HEK293 (cell line): Measurements from ENCODE around the gene CPNE8.

Experiments
- CTCF ChIA-PET: fragments of 350-600 bp; formaldehyde crosslinking; extraction: SDS; loops from one replicate; lab custom pipeline; 2021; ENCODE audit warnings: antibody characterized with exemption; lab: Yijun Ruan, JAX
- POLR2A ChIA-PET: fragments of 300-600 bp; formaldehyde crosslinking; extraction: SDS; loops from one replicate; lab custom pipeline; 2020; ENCODE audit warnings: antibody characterized with exemption, inconsistent platforms; lab: Yijun Ruan, JAX
- H3K27ac ChIP-seq: fragments of 200-500 bp; sonication (Bioruptor generic); 2 replicates; pipeline ENCODE4 v1.5.1; 2014; ENCODE audit warnings: low read depth, low read length, control low read depth, inconsistent platforms; ENCODE audit errors: extremely low read depth
- H3K36me3 ChIP-seq, 2 experiments: fragments of 200-500 bp in 1 of 2; sonication (Bioruptor generic) in 1 of 2; 1 replicate in 1 of 2; 2 replicates in 1 of 2; pipeline ENCODE4 v1.5.1; 2014 to 2017; ENCODE audit warnings: inconsistent platforms in 2 of 2, low read length in 2 of 2; ENCODE audit not compliant: control insufficient read depth in 2 of 2, insufficient read depth in 1 of 2
- H3K4me1 ChIP-seq: fragments of 200-500 bp; sonication (Bioruptor generic); 2 replicates; pipeline ENCODE4 v1.5.1; 2014; ENCODE audit warnings: mild to moderate bottlenecking, low read length, inconsistent platforms; ENCODE audit not compliant: control insufficient read depth, insufficient read depth
- H3K4me3 ChIP-seq: 2 replicates; pipeline ENCODE4 v1.5.1; 2011; ENCODE audit warnings: low read depth, mild to moderate bottlenecking, control low read depth, low read length, moderate library complexity
- H3K9me3 ChIP-seq: fragments of 200-500 bp; sonication (Bioruptor generic); 2 replicates; pipeline ENCODE4 v1.5.1; 2014; ENCODE audit warnings: low read depth, low read length, inconsistent platforms; ENCODE audit not compliant: control insufficient read depth, insufficient read depth
- GLI4 ChIP-seq: fragments of 450-650 bp; formaldehyde crosslinking; IDR thresholded peaks from 2 replicates; pipeline ENCODE4 v1.5.1; 2016; ENCODE audit warnings: missing biosample characterization, missing genetic modification characterization
- HOXD13 ChIP-seq: sonication (generic); formaldehyde crosslinking; IDR thresholded peaks from 2 replicates; pipeline ENCODE4 v1.8.0; 2022; ENCODE audit warnings: missing genetic modification reagents, borderline replicate concordance
- KLF16 ChIP-seq: fragments of 450-650 bp; formaldehyde crosslinking; IDR thresholded peaks from 2 replicates; pipeline ENCODE4 v1.5.1; 2017; ENCODE audit warnings: missing biosample characterization, missing genetic modification characterization
- MZF1 ChIP-seq: fragments of 450-650 bp; formaldehyde crosslinking; IDR thresholded peaks from 2 replicates; pipeline ENCODE4 v1.5.1; 2017; ENCODE audit warnings: missing biosample characterization, missing genetic modification characterization, borderline replicate concordance
- OSR2 ChIP-seq: fragments of 450-650 bp; formaldehyde crosslinking; IDR thresholded peaks from 2 replicates; pipeline ENCODE4 v1.5.1; 2016; ENCODE audit warnings: missing biosample characterization, missing genetic modification characterization
- SP2 ChIP-seq: fragments of 450-650 bp; formaldehyde crosslinking; IDR thresholded peaks from 2 replicates; pipeline ENCODE4 v1.5.1; 2016; ENCODE audit warnings: missing biosample characterization, missing genetic modification characterization
- TCF7L2 ChIP-seq: IDR thresholded peaks from 2 replicates; pipeline ENCODE4 v1.6.1; 2011; ENCODE audit warnings: low read depth, mild to moderate bottlenecking, inconsistent platforms, low read length, moderate library complexity, borderline replicate concordance
- TSHZ1 ChIP-seq: fragments of 450-650 bp; formaldehyde crosslinking; IDR thresholded peaks from 2 replicates; pipeline ENCODE4 v1.5.1; 2016; ENCODE audit warnings: missing biosample characterization, missing genetic modification characterization, borderline replicate concordance
- WT1 ChIP-seq: fragments of 450-650 bp; formaldehyde crosslinking; IDR thresholded peaks from 2 replicates; pipeline ENCODE4 v1.5.1; 2016; ENCODE audit warnings: missing biosample characterization, missing genetic modification characterization
- ZBTB20 ChIP-seq: fragments of 450-650 bp; formaldehyde crosslinking; IDR thresholded peaks from 2 replicates; pipeline ENCODE4 v1.5.1; 2016; ENCODE audit warnings: missing biosample characterization, missing genetic modification characterization
- ZBTB6 ChIP-seq: fragments of 450-650 bp; formaldehyde crosslinking; IDR thresholded peaks from 2 replicates; pipeline ENCODE4 v1.5.1; 2017; ENCODE audit warnings: missing biosample characterization, missing genetic modification characterization
- ZFP37 ChIP-seq: fragments of 450-650 bp; formaldehyde crosslinking; IDR thresholded peaks from 2 replicates; pipeline ENCODE4 v1.5.1; 2016; ENCODE audit warnings: missing biosample characterization, missing genetic modification characterization
- ZIC2 ChIP-seq: fragments of 450-650 bp; formaldehyde crosslinking; IDR thresholded peaks from 2 replicates; pipeline ENCODE4 v1.5.1; 2016; ENCODE audit warnings: missing biosample characterization, missing genetic modification characterization
- ZNF311 ChIP-seq: fragments of 450-650 bp; formaldehyde crosslinking; IDR thresholded peaks from 2 replicates; pipeline ENCODE4 v1.5.1; 2017; ENCODE audit warnings: missing biosample characterization, missing genetic modification characterization, borderline replicate concordance
- ZNF350 ChIP-seq: fragments of 450-650 bp; formaldehyde crosslinking; IDR thresholded peaks from 2 replicates; pipeline ENCODE4 v1.5.0; 2017; ENCODE audit warnings: missing biosample characterization, mild to moderate bottlenecking, missing genetic modification characterization
- ZNF48 ChIP-seq: fragments of 450-650 bp; formaldehyde crosslinking; IDR thresholded peaks from 2 replicates; pipeline ENCODE4 v1.5.1; 2016; ENCODE audit warnings: missing biosample characterization, missing genetic modification characterization
- ZNF624 ChIP-seq: fragments of 450-650 bp; formaldehyde crosslinking; IDR thresholded peaks from 2 replicates; pipeline ENCODE4 v1.5.1; 2017; ENCODE audit warnings: missing biosample characterization, missing genetic modification characterization
- ZNF629 ChIP-seq: fragments of 450-650 bp; formaldehyde crosslinking; IDR thresholded peaks from 2 replicates; pipeline ENCODE4 v1.5.1; 2017; ENCODE audit warnings: missing biosample characterization, missing genetic modification characterization
- ZNF660 ChIP-seq: fragments of 450-650 bp; IDR thresholded peaks from 2 replicates; pipeline ENCODE4 v1.5.1; 2018; ENCODE audit warnings: missing biosample characterization, mild to moderate bottlenecking, missing genetic modification characterization
- ZNF777 ChIP-seq: fragments of 450-650 bp; formaldehyde crosslinking; IDR thresholded peaks from 2 replicates; pipeline ENCODE4 v1.5.1; 2017; ENCODE audit warnings: missing biosample characterization, missing genetic modification characterization, borderline replicate concordance
- TF ChIP-seq, protein P1 (sequence below): fragments of 450-650 bp; formaldehyde crosslinking; IDR thresholded peaks from 2 replicates; pipeline ENCODE4 v1.5.1; 2016; ENCODE audit warnings: missing biosample characterization, missing genetic modification characterization
- TF ChIP-seq, protein P2 (sequence below): fragments of 450-650 bp; formaldehyde crosslinking; IDR thresholded peaks from 2 replicates; pipeline ENCODE4 v1.5.1; 2016; ENCODE audit warnings: missing biosample characterization, missing genetic modification characterization
- TF ChIP-seq, protein P3 (sequence below): fragments of 450-650 bp; formaldehyde crosslinking; IDR thresholded peaks from 2 replicates; pipeline ENCODE4 v1.5.1; 2016; ENCODE audit warnings: missing biosample characterization, missing genetic modification characterization
- TF ChIP-seq, protein P4 (sequence below): fragments of 450-650 bp; formaldehyde crosslinking; IDR thresholded peaks from 2 replicates; pipeline ENCODE4 v1.5.1; 2016; ENCODE audit warnings: missing biosample characterization, missing genetic modification characterization

The CPNE8 gene

GRCh38 chr12:38892087-38892786 is 13.2 kb downstream of the CPNE8 start (continued):
- TF ChIP-seq TSHZ1 (no peak), ZBTB20 (no peak), ZNF48 (tag by site-specific recombination) (no peak)

DNA sequence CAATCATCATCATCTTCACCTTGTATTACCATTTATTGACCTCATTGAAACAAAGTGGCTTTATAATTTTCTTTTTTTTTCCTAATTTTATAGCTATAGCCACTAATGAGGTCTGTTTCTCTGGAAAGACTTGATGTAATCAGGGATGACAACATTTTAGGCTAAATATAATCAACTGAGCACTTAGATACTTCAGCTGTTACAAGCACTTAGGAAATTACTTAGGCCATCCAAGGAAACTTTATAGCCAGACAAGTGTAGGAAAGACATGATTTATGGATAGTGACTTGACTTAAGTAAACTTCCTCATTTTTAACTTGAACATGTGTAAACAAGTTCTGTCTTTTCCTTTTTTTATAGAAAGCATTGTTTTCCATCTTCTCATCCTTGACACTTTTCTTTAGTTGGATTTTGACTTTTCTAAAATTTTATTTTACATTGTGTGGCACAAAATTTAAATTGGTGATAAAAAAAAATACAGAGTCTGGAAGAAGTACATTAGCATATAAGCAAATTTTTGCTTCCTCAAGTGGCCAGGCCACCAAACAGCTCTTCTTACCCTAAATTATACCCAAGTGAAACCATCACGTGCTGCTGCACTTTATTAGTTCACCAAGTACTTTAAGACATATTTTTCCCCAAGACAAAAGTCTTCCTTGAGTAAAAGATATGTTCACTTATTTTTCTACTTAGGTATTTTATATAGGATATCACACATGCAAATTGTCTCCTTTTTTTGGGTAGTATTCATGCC is 15.1 kb downstream of the CPNE8 start:
- Histone ChIP-seq H3K27ac (no peak overlapping the region), H3K9me3 (no peaks in the 10 kb centered on the region), H3K4me3 (no peak overlapping the region), H3K36me3 (no peaks in the 10 kb centered on the region), H3K4me1 (peaks cover 12% of the 10 kb centered on the region)
- ChIA-PET CTCF (interaction anchor here (0.6 to 1.0 kb wide), 3 partner anchors 16 to 55 kb away, joined by 3 to 4 read pairs (median 3); partner anchors contain the start of gene CPNE8), POLR2A (no interaction called here)
- TF ChIP-seq, protein P1, sequence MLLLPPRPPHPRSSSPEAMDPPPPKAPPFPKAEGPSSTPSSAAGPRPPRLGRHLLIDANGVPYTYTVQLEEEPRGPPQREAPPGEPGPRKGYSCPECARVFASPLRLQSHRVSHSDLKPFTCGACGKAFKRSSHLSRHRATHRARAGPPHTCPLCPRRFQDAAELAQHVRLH, result peak; percentile 33; the same call in 1 of the 2 replicates
- TF ChIP-seq OSR2 (tag by site-specific recombination) (peak; percentile 90), KLF16 (tag by site-specific recombination) (no peak), ZNF629 (tag by site-specific recombination) (peak; percentile 93), HOXD13 (CRISPR knock-in tag) (no peak), ZNF777 (tag by site-specific recombination) (no peak), ZNF350 (tag by site-specific recombination) (no peak), ZIC2 (tag by site-specific recombination) (no peak), ZNF311 (no peak), ZNF660 (tag by site-specific recombination) (no peak), ZFP37 (tag by site-specific recombination) (peak; percentile 49; the same call in 1 of the 2 replicates), ZBTB6 (tag by site-specific recombination) (no peak), TCF7L2 (0 out of 2 replicates have a peak, but pooled peaks have one; percentile 32), GLI4 (0 out of 2 replicates have a peak, but pooled peaks have one; percentile 25), SP2 (tag by site-specific recombination) (peak; percentile 20), ZNF624 (tag by site-specific recombination) (no peak), MZF1 (peak; percentile 35; the same call in 1 of the 2 replicates), WT1 (tag by site-specific recombination) (peak; percentile 94)
- TF ChIP-seq, protein P2, sequence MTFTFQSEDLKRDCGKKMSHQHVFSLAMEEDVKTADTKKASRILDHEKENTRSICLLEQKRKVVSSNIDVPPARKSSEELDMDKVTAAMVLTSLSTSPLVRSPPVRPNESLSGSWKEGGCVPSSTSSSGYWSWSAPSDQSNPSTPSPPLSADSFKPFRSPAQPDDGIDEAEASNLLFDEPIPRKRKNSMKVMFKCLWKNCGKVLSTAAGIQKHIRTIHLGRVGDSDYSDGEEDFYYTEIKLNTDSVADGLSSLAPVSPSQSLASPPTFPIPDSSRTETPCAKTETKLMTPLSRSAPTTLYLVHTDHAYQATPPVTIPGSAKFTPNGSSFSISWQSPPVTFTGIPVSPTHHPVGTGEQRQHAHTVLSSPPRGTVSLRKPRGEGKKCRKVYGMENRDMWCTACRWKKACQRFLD, result no peak
- TF ChIP-seq, protein P3, sequence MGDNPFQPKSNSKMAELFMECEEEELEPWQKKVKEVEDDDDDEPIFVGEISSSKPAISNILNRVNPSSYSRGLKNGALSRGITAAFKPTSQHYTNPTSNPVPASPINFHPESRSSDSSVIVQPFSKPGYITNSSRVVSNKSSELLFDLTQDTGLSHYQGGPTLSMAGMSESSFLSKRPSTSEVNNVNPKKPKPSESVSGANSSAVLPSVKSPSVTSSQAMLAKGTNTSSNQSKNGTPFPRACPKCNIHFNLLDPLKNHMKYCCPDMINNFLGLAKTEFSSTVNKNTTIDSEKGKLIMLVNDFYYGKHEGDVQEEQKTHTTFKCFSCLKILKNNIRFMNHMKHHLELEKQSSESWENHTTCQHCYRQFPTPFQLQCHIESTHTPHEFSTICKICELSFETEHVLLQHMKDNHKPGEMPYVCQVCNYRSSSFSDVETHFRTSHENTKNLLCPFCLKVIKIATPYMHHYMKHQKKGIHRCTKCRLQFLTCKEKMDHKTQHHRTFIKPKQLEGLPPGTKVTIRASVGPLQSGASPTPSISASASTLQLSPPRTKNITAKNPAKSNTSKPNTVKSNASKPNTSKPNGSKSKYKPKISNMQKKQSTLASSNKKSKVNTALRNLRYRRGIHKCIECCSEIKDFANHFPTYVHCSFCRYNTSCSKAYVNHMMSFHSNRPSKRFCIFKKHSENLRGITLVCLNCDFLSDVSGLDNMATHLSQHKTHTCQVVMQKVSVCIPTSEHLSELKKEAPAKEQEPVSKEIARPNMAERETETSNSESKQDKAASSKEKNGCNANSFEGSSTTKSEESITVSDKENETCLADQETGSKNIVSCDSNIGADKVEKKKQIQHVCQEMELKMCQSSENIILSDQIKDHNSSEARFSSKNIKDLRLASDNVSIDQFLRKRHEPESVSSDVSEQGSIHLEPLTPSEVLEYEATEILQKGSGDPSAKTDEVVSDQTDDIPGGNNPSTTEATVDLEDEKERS (tag by site-specific recombination), result no peak
- TF ChIP-seq, protein P4, sequence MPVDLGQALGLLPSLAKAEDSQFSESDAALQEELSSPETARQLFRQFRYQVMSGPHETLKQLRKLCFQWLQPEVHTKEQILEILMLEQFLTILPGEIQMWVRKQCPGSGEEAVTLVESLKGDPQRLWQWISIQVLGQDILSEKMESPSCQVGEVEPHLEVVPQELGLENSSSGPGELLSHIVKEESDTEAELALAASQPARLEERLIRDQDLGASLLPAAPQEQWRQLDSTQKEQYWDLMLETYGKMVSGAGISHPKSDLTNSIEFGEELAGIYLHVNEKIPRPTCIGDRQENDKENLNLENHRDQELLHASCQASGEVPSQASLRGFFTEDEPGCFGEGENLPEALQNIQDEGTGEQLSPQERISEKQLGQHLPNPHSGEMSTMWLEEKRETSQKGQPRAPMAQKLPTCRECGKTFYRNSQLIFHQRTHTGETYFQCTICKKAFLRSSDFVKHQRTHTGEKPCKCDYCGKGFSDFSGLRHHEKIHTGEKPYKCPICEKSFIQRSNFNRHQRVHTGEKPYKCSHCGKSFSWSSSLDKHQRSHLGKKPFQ, result peak; percentile 16; the same call in 1 of the 2 replicates
